BJ (cell line): ENCODE data around the gene CADM2. TPM values are rescaled to one million over a fixed set of nuclear protein-coding genes. Genes with fewer than 3 reads are reported as not detected.

Experiments
- CTCF ChIA-PET: fragments of 350-600 bp; formaldehyde crosslinking; extraction: SDS; loops from one replicate; lab custom pipeline; 2021; ENCODE audit warnings: antibody characterized with exemption, inconsistent platforms; lab: Yijun Ruan, JAX
- POLR2A ChIA-PET: fragments of 300-600 bp; sonication (Branson Sonifier 250); formaldehyde crosslinking; extraction: SDS; loops from one replicate; lab custom pipeline; 2021; ENCODE audit warnings: antibody characterized with exemption; lab: Charles Lee
- DNase-seq: peaks from one replicate; pipeline ENCODE4 v3.0.0-alpha.2; 2011; ENCODE audit warnings: low read depth
- H3K27me3 ChIP-seq: 2 replicates; pipeline ENCODE4 v1.6.0; 2011; ENCODE audit warnings: low read length; ENCODE audit not compliant: control insufficient read depth, insufficient read depth
- H3K36me3 ChIP-seq: 2 replicates; pipeline ENCODE4 v1.5.1; 2011; ENCODE audit warnings: low read length; ENCODE audit not compliant: control insufficient read depth, insufficient read depth
- H3K4me3 ChIP-seq: 2 replicates; pipeline ENCODE4 v1.5.1; 2011; ENCODE audit warnings: low read depth, mild to moderate bottlenecking, control low read depth, low read length
- CTCF ChIP-seq: IDR thresholded peaks from 2 replicates; pipeline ENCODE4 v1.5.1; 2011; ENCODE audit warnings: low read depth, mild to moderate bottlenecking, control low read depth, inconsistent platforms, low read length, moderate library complexity; ENCODE audit not compliant: insufficient read depth
- polyA plus RNA-seq: library from polyadenylated mRNA; depleted of rRNA; stranded (reverse); fragments of >200 nt; gene quantifications from 2 replicates; pipeline ENCODE4 v1.2.3, GENCODE V29; 2011

CADM2 gene
- polyA plus RNA-seq, 1 experiment: not detected

GRCh38 chr3:85508659-85509058 lies 549.9 kb downstream of the CADM2 start:
- POLR2A ChIA-PET: no interaction called here
- CTCF ChIA-PET: no interaction called here
- H3K4me3 ChIP-seq: no peak overlapping the region
- no peaks in the 10 kb centered on the region for H3K36me3 ChIP-seq
- no peaks in the 10 kb centered on the region for H3K27me3 ChIP-seq
- TF ChIP-seq CTCF: no peak
- DNase-seq: no peak

- no peak overlapping the region for H3K4me3 ChIP-seq
Observed at GRCh38 chr3:85516146-85516545, 557.4 kb downstream of the CADM2 start.

GRCh38 chr3:85524104-85524503 lies 565.3 kb downstream of the CADM2 start:
- Histone ChIP-seq H3K4me3 (no peak overlapping the region), H3K36me3 (no peaks in the 10 kb centered on the region), H3K27me3 (no peaks in the 10 kb centered on the region)
- ChIA-PET POLR2A (no interaction called here), CTCF (no interaction called here)
- TF ChIP-seq CTCF: no peak
- DNase-seq: no peak

More at GRCh38 chr3:85516146-85516545, 557.4 kb downstream of the CADM2 start:
- CTCF ChIA-PET: no interaction called here
- no peak for TF ChIP-seq CTCF
- no peaks in the 10 kb centered on the region for H3K36me3 ChIP-seq
- H3K27me3 ChIP-seq: no peaks in the 10 kb centered on the region
- POLR2A ChIA-PET: no interaction called here
- DNase-seq: no peak

- DNase-seq: no peak
- no peaks in the 10 kb centered on the region for H3K36me3 ChIP-seq
- POLR2A ChIA-PET: no interaction called here
- no peaks in the 10 kb centered on the region for H3K27me3 ChIP-seq
- CTCF ChIA-PET: no interaction called here
- no peak for TF ChIP-seq CTCF
- no peak overlapping the region for H3K4me3 ChIP-seq
Observed at GRCh38 chr3:85525264-85525663, 566.5 kb downstream of the CADM2 start.

- CTCF ChIA-PET: interaction anchor here (0.6 kb wide), 1 partner anchor 151 kb away, joined by 3 read pairs; no protein-coding TSS in a partner anchor
- no peak for TF ChIP-seq CTCF
- Histone ChIP-seq H3K27me3 (no peaks in the 10 kb centered on the region), H3K4me3 (no peak overlapping the region), H3K36me3 (no peaks in the 10 kb centered on the region)
- no peak for DNase-seq
- POLR2A ChIA-PET: no interaction called here
Observed at GRCh38 chr3:85533586-85533985, 574.8 kb downstream of the CADM2 start.
